Activated naive CD8-positive, alpha-beta T cell (primary cell): ENCODE measurements around the gene SOHLH2.

ENCODE experiments used
- H3K27ac Mint-ChIP-seq: one replicate; pipeline ENCODE4 v1.8.0; 2021; ENCODE audit warnings: mixed read lengths
- H3K27me3 Mint-ChIP-seq: one replicate; pipeline ENCODE4 v1.8.0; 2021; ENCODE audit warnings: mixed read lengths
- H3K36me3 Mint-ChIP-seq: one replicate; pipeline ENCODE4 v1.8.0; 2021; ENCODE audit warnings: mixed read lengths
- H3K4me1 Mint-ChIP-seq: one replicate; pipeline ENCODE4 v1.8.0; 2021; ENCODE audit warnings: low read depth, mixed read lengths
- H3K4me3 Mint-ChIP-seq: one replicate; pipeline ENCODE4 v1.8.0; 2021; ENCODE audit warnings: mild to moderate bottlenecking, mixed read lengths
- H3K9me3 Mint-ChIP-seq: one replicate; pipeline ENCODE4 v1.8.0; 2021; ENCODE audit warnings: low read depth, mixed read lengths

SOHLH2 gene

GRCh38 chr13:36160297-36160696 lies 54.1 kb downstream of the SOHLH2 start:
- Mint-ChIP-seq H3K4me3 (no peak overlapping the region), H3K4me1 (no peaks in the 10 kb centered on the region), H3K27ac (no peak overlapping the region), H3K9me3 (peaks cover 3% of the 10 kb centered on the region), H3K27me3 (peaks cover 8% of the 10 kb centered on the region), H3K36me3 (no peaks in the 10 kb centered on the region)

DNA sequence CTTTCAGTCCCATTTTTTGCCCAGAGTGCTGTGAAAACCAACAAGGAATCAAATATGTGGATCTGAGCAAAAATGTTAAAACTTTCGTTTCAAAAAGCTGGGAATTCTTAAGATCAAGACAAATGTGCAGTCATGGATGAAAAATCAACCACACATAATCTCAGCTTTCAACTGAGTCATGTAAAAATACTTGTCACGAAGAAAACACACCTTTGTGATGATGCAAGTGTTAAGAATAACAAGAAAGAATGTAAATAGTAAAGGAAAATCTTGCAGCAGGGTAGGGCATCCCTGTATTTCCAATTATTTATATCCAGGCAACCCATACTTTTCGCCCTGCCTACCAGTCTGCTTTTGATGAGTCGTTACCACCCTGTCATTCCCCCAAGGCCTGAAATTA lies 55.7 kb downstream of the SOHLH2 start:
- Mint-ChIP-seq H3K27ac (no peak overlapping the region), H3K27me3 (peaks cover 11% of the 10 kb centered on the region), H3K4me3 (no peak overlapping the region), H3K36me3 (no peaks in the 10 kb centered on the region), H3K4me1 (no peaks in the 10 kb centered on the region), H3K9me3 (peaks cover 3% of the 10 kb centered on the region)

- no peaks in the 10 kb centered on the region for H3K4me1 Mint-ChIP-seq
- H3K9me3 Mint-ChIP-seq, result peaks cover 3% of the 10 kb centered on the region
- no peak overlapping the region for H3K27ac Mint-ChIP-seq
- H3K36me3 Mint-ChIP-seq, result no peaks in the 10 kb centered on the region
- H3K27me3 Mint-ChIP-seq, result peaks cover 13% of the 10 kb centered on the region
- no peak overlapping the region for H3K4me3 Mint-ChIP-seq
Measured at GRCh38 chr13:36157480-36157879, 56.9 kb downstream of the SOHLH2 start.

DNA sequence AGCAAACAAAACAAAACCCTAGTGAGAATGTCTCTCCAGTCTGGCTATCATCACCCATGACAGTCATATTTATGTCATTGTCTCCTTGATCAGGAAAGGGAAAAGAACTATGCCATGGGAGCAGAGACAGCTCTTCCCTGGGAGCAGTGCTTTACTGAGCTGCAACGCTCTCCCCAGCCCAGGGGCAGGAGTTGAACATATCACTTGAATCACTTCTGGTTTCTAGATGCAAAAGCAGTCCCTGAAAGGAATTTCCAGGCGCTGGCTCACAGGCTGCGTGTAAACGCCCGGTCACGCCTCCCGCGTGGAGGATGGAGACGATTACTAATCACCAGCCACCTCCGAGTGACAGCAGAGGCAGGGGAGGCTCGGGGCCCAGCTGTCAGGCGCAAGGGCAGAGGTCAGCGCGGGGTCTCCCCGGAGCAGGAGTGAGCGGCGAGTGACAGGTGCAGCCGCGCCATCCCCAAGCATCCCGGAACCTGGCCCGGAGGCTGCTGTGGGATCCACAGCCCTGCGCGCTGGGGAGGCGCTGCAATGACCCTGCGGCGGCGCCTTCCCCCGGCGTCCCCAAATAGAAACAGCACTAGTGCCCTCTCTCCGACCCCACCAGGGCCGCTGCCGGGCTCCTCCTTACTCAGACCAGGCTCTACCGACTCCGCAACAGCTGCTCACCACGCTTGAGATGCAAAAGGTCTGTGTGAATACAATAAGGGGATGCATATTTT lies 59.6 kb downstream of the SOHLH2 start:
- Mint-ChIP-seq H3K27ac (no peak overlapping the region), H3K4me1 (no peaks in the 10 kb centered on the region), H3K27me3 (peaks cover 11% of the 10 kb centered on the region), H3K4me3 (no peak overlapping the region), H3K9me3 (peaks cover 3% of the 10 kb centered on the region), H3K36me3 (no peaks in the 10 kb centered on the region)

GRCh38 chr13:36151591-36151990 lies 62.8 kb downstream of the SOHLH2 start:
- H3K4me3 Mint-ChIP-seq, result no peak overlapping the region
- peaks cover 11% of the 10 kb centered on the region for H3K27me3 Mint-ChIP-seq
- H3K27ac Mint-ChIP-seq, result no peak overlapping the region
- H3K9me3 Mint-ChIP-seq, result peaks cover 3% of the 10 kb centered on the region
- H3K36me3 Mint-ChIP-seq, result no peaks in the 10 kb centered on the region
- no peaks in the 10 kb centered on the region for H3K4me1 Mint-ChIP-seq

GRCh38 chr13:36148446-36148845 lies 65.9 kb downstream of the SOHLH2 start:
- Mint-ChIP-seq H3K4me1 (no peaks in the 10 kb centered on the region), H3K36me3 (no peaks in the 10 kb centered on the region), H3K27me3 (peaks cover under 1% of the 10 kb centered on the region), H3K4me3 (no peak overlapping the region), H3K27ac (no peak overlapping the region), H3K9me3 (no peaks in the 10 kb centered on the region)

GRCh38 chr13:36147330-36147729 lies 67.0 kb downstream of the SOHLH2 start:
- Mint-ChIP-seq H3K36me3 (no peaks in the 10 kb centered on the region), H3K4me1 (no peaks in the 10 kb centered on the region), H3K4me3 (no peak overlapping the region), H3K9me3 (no peaks in the 10 kb centered on the region), H3K27ac (no peak overlapping the region), H3K27me3 (no peaks in the 10 kb centered on the region)

- H3K9me3 Mint-ChIP-seq, result no peaks in the 10 kb centered on the region
- no peaks in the 10 kb centered on the region for H3K4me1 Mint-ChIP-seq
- H3K27ac Mint-ChIP-seq, result no peak overlapping the region
- H3K27me3 Mint-ChIP-seq, result no peaks in the 10 kb centered on the region
- H3K4me3 Mint-ChIP-seq, result no peak overlapping the region
- H3K36me3 Mint-ChIP-seq, result no peaks in the 10 kb centered on the region
Measured at GRCh38 chr13:36146511-36147269, 67.7 kb downstream of the SOHLH2 start.

DNA sequence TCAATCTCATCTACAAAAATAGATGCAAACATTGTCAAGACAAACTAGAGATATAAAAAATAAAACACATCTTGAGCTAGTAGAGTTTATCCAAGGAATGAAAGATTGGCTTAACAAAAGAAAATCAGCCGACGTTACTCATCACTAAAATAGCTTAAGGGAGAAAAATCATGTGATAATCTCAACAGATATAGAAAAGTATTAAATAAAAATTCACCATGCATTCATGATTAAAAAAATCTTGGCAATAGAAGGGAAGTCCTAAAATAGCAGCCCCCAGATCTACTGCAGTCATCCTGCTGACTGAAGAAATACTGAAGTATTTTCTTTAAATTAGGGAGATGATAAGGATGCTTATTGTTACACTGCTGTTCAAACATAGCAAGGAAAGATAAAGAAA lies 70.6 kb downstream of the SOHLH2 start:
- Mint-ChIP-seq H3K4me1 (no peaks in the 10 kb centered on the region), H3K27me3 (peaks cover 1% of the 10 kb centered on the region), H3K4me3 (no peak overlapping the region), H3K36me3 (no peaks in the 10 kb centered on the region), H3K27ac (no peak overlapping the region), H3K9me3 (peaks cover 6% of the 10 kb centered on the region)

DNA sequence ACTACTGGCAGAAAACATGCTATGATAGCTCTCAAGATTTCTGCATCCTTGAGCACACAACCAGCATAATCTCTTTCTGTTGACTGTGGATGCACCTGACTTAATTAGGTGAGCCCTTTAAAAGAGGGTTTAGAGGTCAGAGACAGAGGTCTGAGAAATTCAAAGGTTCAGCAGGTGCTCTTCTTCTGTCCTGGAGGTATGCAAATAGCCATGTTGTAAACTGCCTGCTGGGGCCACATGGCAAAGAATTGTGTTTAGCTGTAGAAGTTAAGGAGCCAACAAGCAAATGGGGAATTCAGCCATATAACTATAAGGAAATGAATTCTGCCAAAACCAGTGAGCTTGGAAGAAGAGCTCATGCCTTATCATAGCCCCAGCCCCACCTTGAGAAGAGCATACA lies 71.6 kb downstream of the SOHLH2 start:
- Mint-ChIP-seq H3K27me3 (peaks cover 2% of the 10 kb centered on the region), H3K4me1 (no peaks in the 10 kb centered on the region), H3K4me3 (no peak overlapping the region), H3K9me3 (peaks cover 6% of the 10 kb centered on the region), H3K27ac (no peak overlapping the region), H3K36me3 (no peaks in the 10 kb centered on the region)

GRCh38 chr13:36135876-36136275 lies 78.5 kb downstream of the SOHLH2 start:
- H3K27ac Mint-ChIP-seq, result no peak overlapping the region
- peaks cover 27% of the 10 kb centered on the region for H3K27me3 Mint-ChIP-seq
- H3K4me1 Mint-ChIP-seq, result no peaks in the 10 kb centered on the region
- H3K9me3 Mint-ChIP-seq, result peaks cover 7% of the 10 kb centered on the region
- H3K4me3 Mint-ChIP-seq, result no peak overlapping the region
- no peaks in the 10 kb centered on the region for H3K36me3 Mint-ChIP-seq

GRCh38 chr13:36134632-36135031 lies 79.7 kb downstream of the SOHLH2 start:
- Mint-ChIP-seq H3K4me3 (no peak overlapping the region), H3K4me1 (no peaks in the 10 kb centered on the region), H3K36me3 (no peaks in the 10 kb centered on the region), H3K27me3 (peaks cover 31% of the 10 kb centered on the region), H3K9me3 (peaks cover 4% of the 10 kb centered on the region), H3K27ac (no peak overlapping the region)

DNA sequence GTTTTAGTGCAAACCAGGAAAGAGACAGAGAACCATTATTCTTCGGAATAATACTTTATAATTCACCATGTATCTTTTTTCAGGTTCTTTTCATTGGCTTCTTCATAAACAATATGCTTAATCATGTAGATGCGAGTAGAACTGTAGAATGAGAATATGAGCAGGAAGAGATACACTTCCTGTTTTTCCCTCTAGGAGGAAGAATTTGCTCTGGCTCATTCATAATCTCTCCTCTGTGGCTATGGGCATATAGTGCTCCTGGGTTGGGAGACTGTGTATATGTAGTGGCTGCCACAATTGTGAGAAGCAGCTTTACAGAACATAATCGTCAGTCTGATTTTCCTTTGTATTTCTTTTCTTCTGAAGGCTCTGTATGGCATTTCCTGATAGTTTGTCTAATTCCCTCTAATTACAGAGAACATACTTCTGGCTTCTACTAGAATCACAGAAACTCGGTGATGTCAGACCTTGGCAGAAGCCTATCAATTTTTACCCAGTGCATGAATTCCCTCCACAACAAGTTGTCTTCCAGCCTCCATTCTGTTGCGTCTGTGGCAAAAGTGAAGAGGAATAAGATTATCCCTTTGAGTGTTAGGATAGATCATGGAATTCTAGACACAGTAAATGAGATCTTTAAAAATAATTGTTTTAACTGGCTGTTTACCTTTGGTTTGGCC lies 80.3 kb downstream of the SOHLH2 start:
- peaks cover 31% of the 10 kb centered on the region for H3K27me3 Mint-ChIP-seq
- no peak overlapping the region for H3K27ac Mint-ChIP-seq
- H3K9me3 Mint-ChIP-seq, result peaks cover 4% of the 10 kb centered on the region
- H3K4me1 Mint-ChIP-seq, result no peaks in the 10 kb centered on the region
- no peak overlapping the region for H3K4me3 Mint-ChIP-seq
- no peaks in the 10 kb centered on the region for H3K36me3 Mint-ChIP-seq

GRCh38 chr13:36132376-36132775 lies 82.0 kb downstream of the SOHLH2 start:
- Mint-ChIP-seq H3K4me3 (no peak overlapping the region), H3K9me3 (peaks cover 4% of the 10 kb centered on the region), H3K27me3 (peaks cover 31% of the 10 kb centered on the region), H3K36me3 (no peaks in the 10 kb centered on the region), H3K4me1 (no peaks in the 10 kb centered on the region), H3K27ac (no peak overlapping the region)

GRCh38 chr13:36131931-36132297 lies 82.4 kb downstream of the SOHLH2 start:
- Mint-ChIP-seq H3K4me3 (no peak overlapping the region), H3K27me3 (peaks cover 31% of the 10 kb centered on the region), H3K36me3 (no peaks in the 10 kb centered on the region), H3K4me1 (no peaks in the 10 kb centered on the region), H3K27ac (no peak overlapping the region), H3K9me3 (peaks cover 4% of the 10 kb centered on the region)
